Kidney (tissue), 14 donors: Measurements from ENCODE around the gene TCF3. TPM values are rescaled to one million over a fixed set of nuclear protein-coding genes. Genes with fewer than 3 reads are reported as not detected.

ENCODE experiments used
- DNase-seq, 5 donors: peaks; one replicate each; pipeline ENCODE4 v3.0.0-alpha.2; 2013 to 2020
- FAIRE-seq: peaks from 2 replicates; lab custom pipeline; 2012; peaks lifted over from hg19 to GRCh38; lab: Jason Lieb, UNC
- H3K27ac ChIP-seq, 2 donors: one replicate each; pipeline ENCODE4 v1.7.0; 2013; ENCODE audit warnings: low read depth in 2 of 2, low read length in 2 of 2, inconsistent platforms in 1 of 2
- H3K27me3 ChIP-seq: one replicate; pipeline ENCODE4 v1.7.1; 2013; ENCODE audit warnings: low read length, inconsistent platforms; ENCODE audit not compliant: control insufficient read depth, insufficient read depth
- H3K36me3 ChIP-seq, 3 donors: one replicate each; pipeline versions ENCODE4 v1.7.0 to v1.7.1; 2013; ENCODE audit warnings: low read length in 3 of 3, control low read depth in 1 of 3, inconsistent platforms in 1 of 3; ENCODE audit not compliant: insufficient read depth in 3 of 3, control insufficient read depth in 2 of 3
- H3K4me1 ChIP-seq, 3 donors: one replicate each; pipeline versions ENCODE4 v1.7.0 to v1.7.1; 2013; ENCODE audit warnings: low read length in 3 of 3, inconsistent platforms in 1 of 3, low read depth in 1 of 3; ENCODE audit not compliant: control insufficient read depth in 2 of 3, insufficient read depth in 2 of 3
- H3K4me3 ChIP-seq, 3 donors: one replicate each; pipeline versions ENCODE4 v1.7.0 to v1.8.1; 2013; ENCODE audit warnings: low read length in 3 of 3, control low read depth in 1 of 3, inconsistent platforms in 1 of 3
- H3K9ac ChIP-seq, 3 donors: one replicate each; pipeline versions ENCODE4 v1.7.0 to v1.7.1; 2013; ENCODE audit warnings: low read length in 3 of 3, control low read depth in 1 of 3, inconsistent platforms in 1 of 3
- H3K9me3 ChIP-seq, 3 donors: one replicate each; pipeline versions ENCODE4 v1.7.0 to v1.7.1; 2013; ENCODE audit warnings: low read length in 3 of 3, control low read depth in 1 of 3, inconsistent platforms in 1 of 3; ENCODE audit not compliant: control insufficient read depth in 2 of 3, insufficient read depth in 1 of 3
- intact Hi-C: fragments of 100-400 bp; cut with DNase I; formaldehyde crosslinking; loops from one replicate; pipeline ENCODE4 v1.11.1; 2022
- polyA plus RNA-seq: library from polyadenylated mRNA; stranded (reverse); fragments of 350-450 nt; fragmentation: Illumina TruSeq; extraction: RNeasy Lipid Tissue Mini Kit (QIAGEN cat#74804); gene quantifications from one replicate; pipeline ENCODE4 v1.2.3, GENCODE V29; 2014; ENCODE audit warnings: low read depth, low replicate concordance; ENCODE audit not compliant: insufficient read depth
- total RNA-seq: library from RNA; stranded (reverse); fragmentation: NEBNext Ultra II Directional; extraction: Animal tissue kit (Norgen Biotek cat#: 25700); gene quantifications from one replicate; pipeline ENCODE4 v1.2.1, GENCODE V29; 2021
- TF ChIP-seq, protein P1 (sequence below): IDR thresholded peaks from 3 replicates; pipeline ENCODE4 v1.5.1; 2012; ENCODE audit warnings: mild to moderate bottlenecking, moderate library complexity, borderline replicate concordance; ENCODE audit not compliant: insufficient read depth; ENCODE audit errors: extremely low read depth
- donor health status: control.
- donor health status: control.
- donor health status: control.
- donor health status: control.
- donor health status: control.
- donor health status: DM: yes; HTN: yes; CAD: no.
- donor health status: Normal renal cell carcinoma (clear cell type).

The TCF3 gene
- total and polyA plus RNA-seq, 2 donors from 2014 or later, result 20.3 to 50.2 TPM

DNA sequence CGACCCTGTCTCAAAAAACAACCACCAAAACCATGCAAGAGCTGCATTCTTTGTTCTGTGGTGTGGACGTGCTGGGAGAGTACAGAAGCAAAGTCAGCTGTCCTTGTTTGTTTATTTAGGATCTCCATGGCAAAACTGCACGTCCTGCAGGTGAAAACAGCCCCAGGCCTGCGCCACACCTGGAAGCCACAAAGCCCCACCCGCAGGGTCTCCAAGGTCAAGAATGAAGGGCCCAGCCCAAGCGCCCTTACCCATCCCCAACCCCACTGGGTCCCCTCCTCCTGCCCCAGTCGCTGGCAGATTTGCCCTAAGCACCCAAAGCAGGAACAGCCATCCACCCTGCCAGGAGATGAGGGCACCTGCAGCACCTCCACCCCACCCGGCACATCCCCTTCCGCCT is 70.2 kb downstream of the TCF3 start:
- Histone ChIP-seq H3K36me3 (peaks cover 0 to 9% (median 0%) of the 10 kb centered on the region in 3 donors), H3K9ac (no peak overlapping the region), H3K4me3 (no peak overlapping the region), H3K9me3 (no peaks in the 10 kb centered on the region), H3K27me3 (no peaks in the 10 kb centered on the region), H3K27ac (no peak overlapping the region), H3K4me1 (peaks cover 0 to under 1% (median 0%) of the 10 kb centered on the region in 3 donors)
- DNase-seq, result no peak
- TF ChIP-seq, protein P1, sequence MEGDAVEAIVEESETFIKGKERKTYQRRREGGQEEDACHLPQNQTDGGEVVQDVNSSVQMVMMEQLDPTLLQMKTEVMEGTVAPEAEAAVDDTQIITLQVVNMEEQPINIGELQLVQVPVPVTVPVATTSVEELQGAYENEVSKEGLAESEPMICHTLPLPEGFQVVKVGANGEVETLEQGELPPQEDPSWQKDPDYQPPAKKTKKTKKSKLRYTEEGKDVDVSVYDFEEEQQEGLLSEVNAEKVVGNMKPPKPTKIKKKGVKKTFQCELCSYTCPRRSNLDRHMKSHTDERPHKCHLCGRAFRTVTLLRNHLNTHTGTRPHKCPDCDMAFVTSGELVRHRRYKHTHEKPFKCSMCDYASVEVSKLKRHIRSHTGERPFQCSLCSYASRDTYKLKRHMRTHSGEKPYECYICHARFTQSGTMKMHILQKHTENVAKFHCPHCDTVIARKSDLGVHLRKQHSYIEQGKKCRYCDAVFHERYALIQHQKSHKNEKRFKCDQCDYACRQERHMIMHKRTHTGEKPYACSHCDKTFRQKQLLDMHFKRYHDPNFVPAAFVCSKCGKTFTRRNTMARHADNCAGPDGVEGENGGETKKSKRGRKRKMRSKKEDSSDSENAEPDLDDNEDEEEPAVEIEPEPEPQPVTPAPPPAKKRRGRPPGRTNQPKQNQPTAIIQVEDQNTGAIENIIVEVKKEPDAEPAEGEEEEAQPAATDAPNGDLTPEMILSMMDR, result no peak
- FAIRE-seq, result no peak
- intact Hi-C loops, result no loop called here

DNA sequence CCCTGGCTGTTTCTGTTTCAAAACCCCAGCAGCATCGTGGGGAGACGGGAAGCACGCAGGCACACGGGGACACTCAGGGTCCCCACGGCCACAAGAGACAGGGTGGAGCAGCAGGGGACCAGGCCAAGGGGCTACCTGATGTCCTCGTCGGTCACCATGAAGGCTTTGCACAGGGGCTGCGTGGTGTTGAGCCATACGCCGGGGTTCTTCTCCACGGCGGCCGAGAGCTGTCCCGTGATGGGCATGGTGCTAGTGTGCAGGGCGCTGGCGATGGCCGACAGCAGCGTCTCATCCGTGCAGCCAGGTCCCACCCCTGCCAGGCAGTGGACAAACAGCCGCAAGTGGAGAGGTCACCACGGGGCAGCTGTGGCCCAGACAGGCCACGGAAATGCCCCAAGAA is 71.5 kb downstream of the TCF3 start:
- TF ChIP-seq, protein P1, result no peak
- no peak overlapping the region for H3K9ac ChIP-seq
- no peaks in the 10 kb centered on the region for H3K9me3 ChIP-seq
- H3K4me1 ChIP-seq, result no peaks in the 10 kb centered on the region
- H3K4me3 ChIP-seq, result no peak overlapping the region
- no peak for FAIRE-seq
- no peak for DNase-seq
- no peak overlapping the region for H3K27ac ChIP-seq
- H3K36me3 ChIP-seq, result peaks cover 0 to 9% (median 0%) of the 10 kb centered on the region in 3 donors
- intact Hi-C loops, result no loop called here
- H3K27me3 ChIP-seq, result no peaks in the 10 kb centered on the region

DNA sequence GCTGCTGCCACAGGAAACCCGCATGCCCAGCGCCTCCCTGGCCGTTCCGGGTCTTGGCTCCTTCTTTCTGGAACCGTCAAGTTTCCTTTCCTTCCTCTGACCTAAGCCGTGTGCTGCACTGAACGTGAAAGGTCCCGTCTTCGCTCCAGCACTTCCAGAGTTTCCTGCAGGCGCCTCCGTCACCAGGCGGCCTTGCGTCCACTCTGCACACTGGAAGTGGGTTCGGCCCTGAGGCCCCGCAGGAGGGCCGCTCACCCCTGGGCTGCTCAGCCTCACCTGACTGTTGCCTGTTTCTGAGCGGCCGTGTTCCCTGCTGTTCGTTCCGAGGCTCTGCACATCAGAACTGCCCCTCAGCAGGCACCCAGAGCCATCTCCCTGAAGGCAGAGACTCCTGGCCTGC is 72.0 kb downstream of the TCF3 start:
- no peaks in the 10 kb centered on the region for H3K9me3 ChIP-seq
- H3K4me1 ChIP-seq, result no peaks in the 10 kb centered on the region
- DNase-seq (no peak), FAIRE-seq (no peak)
- intact Hi-C loops, result no loop called here
- no peak overlapping the region for H3K27ac ChIP-seq
- no peak overlapping the region for H3K4me3 ChIP-seq
- no peaks in the 10 kb centered on the region for H3K27me3 ChIP-seq
- H3K9ac ChIP-seq, result no peak overlapping the region
- TF ChIP-seq, protein P1, result no peak
- H3K36me3 ChIP-seq, result peaks cover 0 to 9% (median 0%) of the 10 kb centered on the region in 3 donors

DNA sequence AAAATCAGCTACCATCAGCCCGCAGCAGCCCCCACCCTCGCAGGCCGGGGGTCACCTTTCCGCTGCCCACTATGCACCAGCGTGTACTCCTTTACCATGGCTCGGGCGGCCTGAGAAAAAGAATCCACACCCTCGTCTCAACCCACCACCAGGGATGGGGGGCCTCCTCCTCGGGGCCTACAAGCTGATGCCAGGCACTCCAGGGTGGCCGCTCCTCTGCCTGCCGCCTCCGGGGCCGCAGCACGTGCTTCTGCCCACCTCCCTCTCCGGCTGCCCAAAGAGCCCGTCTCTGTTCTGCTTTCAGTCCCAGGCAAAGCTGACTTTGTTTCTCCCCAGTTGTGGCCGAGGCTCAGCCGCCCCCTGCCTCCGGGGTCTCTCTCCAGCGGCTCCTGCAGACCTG is 73.2 kb downstream of the TCF3 start:
- H3K36me3 ChIP-seq, result peaks cover 0 to 9% (median 0%) of the 10 kb centered on the region in 3 donors
- DNase-seq (no peak), FAIRE-seq (no peak)
- H3K4me3 ChIP-seq, result no peak overlapping the region
- no peak overlapping the region for H3K27ac ChIP-seq
- no peaks in the 10 kb centered on the region for H3K9me3 ChIP-seq
- TF ChIP-seq, protein P1, result no peak
- H3K9ac ChIP-seq, result no peak overlapping the region
- no peaks in the 10 kb centered on the region for H3K4me1 ChIP-seq
- no peaks in the 10 kb centered on the region for H3K27me3 ChIP-seq
- intact Hi-C loops, result no loop called here
